ENCODE results near the gene BMPR1A.

- TF ChIP-seq CTCF (IDR thresholded peaks at IDR 0.05) (no peak), POLR2AphosphoS5 (IDR thresholded peaks at IDR 0.05) (no peak), POLR2A (IDR thresholded peaks at IDR 0.05) (no peak), EP300 (IDR thresholded peaks at IDR 0.05) (no peak)
Observed at GRCh38 chr10:86962136-86962980, 205.9 kb downstream of the BMPR1A start.

All from suprapubic skin (tissue), 4 donors.